Measurements from ENCODE around the gene SLC25A26. TPM values are rescaled to one million over a fixed set of nuclear protein-coding genes. Genes with fewer than 3 reads are reported as not detected.

Gene SLC25A26
- total RNA-seq, 4 donors from 2014 or later, result 22.0 to 33.9 (median 27.0) TPM

DNA sequence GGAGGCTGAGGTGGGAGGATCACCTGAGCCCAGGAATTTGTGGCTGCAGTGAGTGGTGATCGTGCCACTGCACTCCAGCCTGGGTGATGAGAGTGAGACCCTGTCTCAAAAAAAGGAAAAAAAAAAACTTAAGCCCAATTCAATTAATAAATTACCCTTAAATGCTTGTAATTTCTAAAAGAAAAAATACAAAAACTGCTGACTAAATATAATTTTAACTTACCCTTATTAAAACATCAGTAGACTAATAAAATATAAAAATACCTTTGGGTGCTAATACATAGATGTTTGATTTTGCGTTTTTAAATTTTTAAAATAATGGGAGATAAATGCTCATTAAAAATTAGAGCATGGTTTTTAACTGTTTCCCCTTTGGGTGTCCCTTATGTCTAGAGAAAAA is 17.5 kb upstream of the SLC25A26 start:
- H3K27me3 ChIP-seq, result no peaks in the 10 kb centered on the region
- no peak overlapping the region for H3K4me3 ChIP-seq
- no peaks in the 10 kb centered on the region for H3K36me3 ChIP-seq
- no peak for ATAC-seq
- TF ChIP-seq EP300 (IDR thresholded peaks at IDR 0.05), result no peak
- TF ChIP-seq POLR2A (IDR thresholded peaks at IDR 0.05), result no peak
- TF ChIP-seq, protein P1, sequence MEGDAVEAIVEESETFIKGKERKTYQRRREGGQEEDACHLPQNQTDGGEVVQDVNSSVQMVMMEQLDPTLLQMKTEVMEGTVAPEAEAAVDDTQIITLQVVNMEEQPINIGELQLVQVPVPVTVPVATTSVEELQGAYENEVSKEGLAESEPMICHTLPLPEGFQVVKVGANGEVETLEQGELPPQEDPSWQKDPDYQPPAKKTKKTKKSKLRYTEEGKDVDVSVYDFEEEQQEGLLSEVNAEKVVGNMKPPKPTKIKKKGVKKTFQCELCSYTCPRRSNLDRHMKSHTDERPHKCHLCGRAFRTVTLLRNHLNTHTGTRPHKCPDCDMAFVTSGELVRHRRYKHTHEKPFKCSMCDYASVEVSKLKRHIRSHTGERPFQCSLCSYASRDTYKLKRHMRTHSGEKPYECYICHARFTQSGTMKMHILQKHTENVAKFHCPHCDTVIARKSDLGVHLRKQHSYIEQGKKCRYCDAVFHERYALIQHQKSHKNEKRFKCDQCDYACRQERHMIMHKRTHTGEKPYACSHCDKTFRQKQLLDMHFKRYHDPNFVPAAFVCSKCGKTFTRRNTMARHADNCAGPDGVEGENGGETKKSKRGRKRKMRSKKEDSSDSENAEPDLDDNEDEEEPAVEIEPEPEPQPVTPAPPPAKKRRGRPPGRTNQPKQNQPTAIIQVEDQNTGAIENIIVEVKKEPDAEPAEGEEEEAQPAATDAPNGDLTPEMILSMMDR (IDR thresholded peaks at IDR 0.05), result no peak
- TF ChIP-seq POLR2AphosphoS5 (IDR thresholded peaks at IDR 0.05), result no peak
- no peaks in the 10 kb centered on the region for H3K9me3 ChIP-seq
- WGBS, 2 donors (ENCODE audit: low coverage in 1 of 2), result 71 to 86% methylated on average over 2 of the region's 2 CpGs
- no peaks in the 10 kb centered on the region for H3K4me1 ChIP-seq
- H3K27ac ChIP-seq, result no peak overlapping the region

DNA sequence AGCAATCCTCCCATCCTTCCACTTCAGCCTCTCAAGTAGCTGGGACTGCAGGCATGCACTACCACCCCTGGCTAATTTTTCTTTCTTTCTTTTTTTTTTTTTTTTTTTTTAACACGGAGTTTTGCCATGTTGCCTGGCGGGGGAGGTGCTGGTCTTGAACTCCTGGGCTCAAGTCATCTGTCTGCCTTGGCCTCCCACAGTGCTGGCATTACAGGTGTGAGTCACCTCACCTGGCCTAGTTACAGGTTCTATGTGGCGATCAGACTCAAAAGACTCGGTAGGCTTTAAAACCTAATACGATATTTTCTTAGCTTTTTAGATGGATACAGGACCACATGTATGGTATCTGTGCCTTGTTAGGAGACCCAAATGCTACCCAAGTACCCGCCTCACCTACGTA is 14.0 kb upstream of the SLC25A26 start:
- 50 to 93% methylated on average over 2 of the region's 7 CpGs for WGBS, 2 donors (ENCODE audit: low coverage in 1 of 2)
- no peak for ATAC-seq
- H3K9me3 ChIP-seq, result no peaks in the 10 kb centered on the region
- H3K36me3 ChIP-seq, result no peaks in the 10 kb centered on the region
- no peak overlapping the region for H3K4me3 ChIP-seq
- no peak overlapping the region for H3K27ac ChIP-seq
- H3K4me1 ChIP-seq, result no peaks in the 10 kb centered on the region
- no peaks in the 10 kb centered on the region for H3K27me3 ChIP-seq
- no peak for TF ChIP-seq POLR2AphosphoS5 (IDR thresholded peaks at IDR 0.05)
- TF ChIP-seq, protein P1 (IDR thresholded peaks at IDR 0.05), result no peak
- no peak for TF ChIP-seq EP300 (IDR thresholded peaks at IDR 0.05)
- TF ChIP-seq POLR2A (IDR thresholded peaks at IDR 0.05), result no peak

DNA sequence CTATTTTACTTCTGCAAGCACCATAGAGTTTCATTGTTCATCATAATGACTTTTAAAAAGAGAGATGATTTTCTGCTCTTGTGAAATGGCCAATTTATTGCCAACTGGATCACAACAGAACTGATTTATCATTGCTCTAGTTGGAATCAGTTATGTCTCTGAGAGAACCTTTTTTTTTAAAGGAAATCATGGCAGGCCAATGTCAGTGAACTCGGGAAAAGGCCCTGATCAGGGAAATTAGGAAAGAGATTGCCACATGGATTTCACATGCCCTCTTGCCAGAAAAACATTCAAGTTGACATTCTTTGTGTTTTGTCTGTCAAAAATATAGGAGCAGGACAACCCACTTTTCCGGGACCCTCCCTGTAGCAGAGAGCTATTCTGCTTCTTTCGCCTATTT is 12.6 kb upstream of the SLC25A26 start:
- H3K36me3 ChIP-seq, result no peaks in the 10 kb centered on the region
- H3K9me3 ChIP-seq, result no peaks in the 10 kb centered on the region

DNA sequence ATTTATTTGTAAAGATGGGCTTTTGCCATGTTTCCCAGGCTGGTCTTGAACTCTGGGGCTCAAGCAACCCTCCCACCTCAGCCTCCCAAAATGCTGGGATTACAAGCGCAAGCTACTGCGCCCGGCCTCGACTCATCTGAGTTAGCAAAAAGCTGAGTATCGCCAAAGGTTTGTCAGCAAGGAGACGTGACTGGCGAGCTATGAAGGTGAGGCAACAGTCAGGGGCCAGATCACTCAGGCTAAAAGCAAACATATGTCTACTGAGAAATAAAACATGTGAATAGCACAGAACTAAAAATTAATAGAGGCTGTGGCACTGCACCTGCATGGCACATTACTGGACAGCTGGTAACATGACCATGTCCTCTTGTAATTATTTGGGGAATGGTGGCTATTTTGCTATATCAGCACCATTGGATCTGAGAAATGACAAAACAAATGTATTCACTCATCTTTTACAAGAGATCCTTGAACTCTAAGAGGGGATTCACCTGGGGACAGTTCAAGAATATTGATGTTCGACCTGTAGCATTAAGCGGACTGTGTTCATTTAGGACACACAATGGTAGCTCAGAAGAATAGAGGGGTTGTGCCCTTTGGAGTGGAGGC is 10.0 kb upstream of the SLC25A26 start:
- 56 to 65% methylated on average over 4 to 6 of the region's 9 CpGs for WGBS, 2 donors (ENCODE audit: low coverage in 1 of 2)
- no peak for ATAC-seq
- no peak for TF ChIP-seq POLR2A (IDR thresholded peaks at IDR 0.05)
- no peak for TF ChIP-seq EP300 (IDR thresholded peaks at IDR 0.05)
- no peak for TF ChIP-seq POLR2AphosphoS5 (IDR thresholded peaks at IDR 0.05)
- TF ChIP-seq, protein P1 (IDR thresholded peaks at IDR 0.05), result no peak

More for the DNA sequence above, 12.6 kb upstream of the SLC25A26 start:
- Histone ChIP-seq H3K27ac (no peak overlapping the region), H3K4me3 (no peak overlapping the region), H3K4me1 (no peaks in the 10 kb centered on the region), H3K27me3 (no peaks in the 10 kb centered on the region)
- 85 to 87% methylated on average over 3 of the region's 3 CpGs for whole genome bisulfite sequencing, 2 donors (ENCODE audit: low coverage in 1 of 2)
- TF ChIP-seq EP300 (IDR thresholded peaks at IDR 0.05), result no peak
- TF ChIP-seq, protein P1 (IDR thresholded peaks at IDR 0.05), result no peak
- no peak for TF ChIP-seq POLR2AphosphoS5 (IDR thresholded peaks at IDR 0.05)
- TF ChIP-seq POLR2A (IDR thresholded peaks at IDR 0.05), result no peak
- no peak for ATAC-seq

DNA sequence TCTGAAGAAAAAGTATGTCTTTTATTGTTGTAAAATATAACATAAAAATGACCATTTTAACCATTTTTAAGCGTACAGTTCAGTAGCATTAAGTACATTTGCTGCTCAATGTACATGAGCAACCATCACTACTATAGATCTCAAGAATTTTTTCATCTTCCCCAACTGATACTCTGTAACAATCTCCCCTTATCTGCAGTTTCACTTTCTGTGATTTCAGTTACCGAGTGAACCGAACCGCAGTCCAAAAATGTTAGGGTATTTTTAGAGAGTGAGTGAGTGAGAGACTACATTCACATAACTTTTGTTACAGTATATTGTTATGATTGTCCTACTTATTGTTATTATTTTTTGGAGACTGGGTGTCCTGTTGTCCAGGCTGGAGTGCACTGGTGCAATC is 9.0 kb upstream of the SLC25A26 start:
- WGBS, 2 donors (ENCODE audit: low coverage in 1 of 2), result 58 to 60% methylated on average over 4 of the region's 4 CpGs
- TF ChIP-seq, protein P1 (IDR thresholded peaks at IDR 0.05), result no peak
- TF ChIP-seq EP300 (IDR thresholded peaks at IDR 0.05), result no peak
- TF ChIP-seq POLR2A (IDR thresholded peaks at IDR 0.05), result no peak
- TF ChIP-seq POLR2AphosphoS5 (IDR thresholded peaks at IDR 0.05), result no peak
- no peak overlapping the region for H3K27ac ChIP-seq
- no peaks in the 10 kb centered on the region for H3K36me3 ChIP-seq
- no peaks in the 10 kb centered on the region for H3K9me3 ChIP-seq
- no peaks in the 10 kb centered on the region for H3K27me3 ChIP-seq
- H3K4me3 ChIP-seq, result no peak overlapping the region
- no peaks in the 10 kb centered on the region for H3K4me1 ChIP-seq
- ATAC-seq, result no peak

More for the DNA sequence above, 10.0 kb upstream of the SLC25A26 start:
- H3K4me1 ChIP-seq, result no peaks in the 10 kb centered on the region
- no peak overlapping the region for H3K4me3 ChIP-seq
- H3K36me3 ChIP-seq, result no peaks in the 10 kb centered on the region
- H3K9me3 ChIP-seq, result no peaks in the 10 kb centered on the region
- H3K27ac ChIP-seq, result no peak overlapping the region
- no peaks in the 10 kb centered on the region for H3K27me3 ChIP-seq

All from gastroesophageal sphincter (tissue), 4 donors.